Measurements from ENCODE around the gene RAB44.

Gene RAB44

GRCh38 chr6:36669002-36669401 lies 28.6 kb upstream of the RAB44 start:
- DNase-seq (ENCODE audit: low spot score) = no peak

GRCh38 chr6:36670271-36670670 lies 27.4 kb upstream of the RAB44 start:
- no peak for DNase-seq (ENCODE audit: low spot score)

- DNase-seq (ENCODE audit: low spot score) = no peak
Observed at GRCh38 chr6:36671687-36672375, 25.8 kb upstream of the RAB44 start.

GRCh38 chr6:36673882-36674281 lies 23.7 kb upstream of the RAB44 start:
- no peak for DNase-seq (ENCODE audit: low spot score)

GRCh38 chr6:36674942-36675341 lies 22.7 kb upstream of the RAB44 start:
- DNase-seq (ENCODE audit: low spot score) = no peak

GRCh38 chr6:36676141-36677058 lies 21.2 kb upstream of the RAB44 start:
- DNase-seq (ENCODE audit: low spot score) = no peak

- DNase-seq (ENCODE audit: low spot score) = no peak
Observed at GRCh38 chr6:36677059-36677749, 20.4 kb upstream of the RAB44 start.

- DNase-seq (ENCODE audit: low spot score) = peak; percentile 23
Observed at GRCh38 chr6:36677753-36678487, 19.7 kb upstream of the RAB44 start.

- DNase-seq (ENCODE audit: low spot score) = peak; percentile 75
Observed at GRCh38 chr6:36678488-36679042, 19.1 kb upstream of the RAB44 start, which contains the start of gene CDKN1A. Gene CDKN1A (plus strand): TSS chr6:36678714. CDS start chr6:36684102, 5,388 bp downstream.

GRCh38 chr6:36679043-36679833 lies 18.4 kb upstream of the RAB44 start:
- DNase-seq (ENCODE audit: low spot score) = peak; percentile 23

GRCh38 chr6:36682328-36683144 lies 15.1 kb upstream of the RAB44 start:
- no peak for DNase-seq (ENCODE audit: low spot score)

GRCh38 chr6:36683145-36683655 lies 14.4 kb upstream of the RAB44 start:
- no peak for DNase-seq (ENCODE audit: low spot score)

GRCh38 chr6:36683656-36684446 lies 13.8 kb upstream of the RAB44 start:
- no peak for DNase-seq (ENCODE audit: low spot score)

- DNase-seq (ENCODE audit: low spot score) = no peak
Observed at GRCh38 chr6:36684447-36684812, 13.2 kb upstream of the RAB44 start.

GRCh38 chr6:36685166-36685924 lies 12.3 kb upstream of the RAB44 start:
- no peak for DNase-seq (ENCODE audit: low spot score)

GRCh38 chr6:36685926-36686667 lies 11.5 kb upstream of the RAB44 start:
- no peak for DNase-seq (ENCODE audit: low spot score)

Data from globus pallidus (tissue), 1 donor.